Liver (tissue), 3 donors: ENCODE data around the gene KCNMB2.

Experiments
- EGR1 ChIP-seq, 2 donors: IDR thresholded peaks; 2 replicates each; pipeline ENCODE4 v1.6.1; 2016 to 2018; ENCODE audit warnings: antibody characterized with exemption in 2 of 2, low read depth in 2 of 2
- FOXA1 ChIP-seq: IDR thresholded peaks from 2 replicates; pipeline ENCODE4 v1.6.1; 2016; ENCODE audit warnings: antibody characterized with exemption
- HNF4G ChIP-seq: IDR thresholded peaks from 2 replicates; pipeline ENCODE4 v1.6.1; 2016; ENCODE audit warnings: antibody characterized with exemption
- NR2F2 ChIP-seq: IDR thresholded peaks from 2 replicates; pipeline ENCODE4 v1.6.1; 2016; ENCODE audit warnings: antibody characterized with exemption
- RAD21 ChIP-seq, 2 donors: IDR thresholded peaks; 2 replicates each; pipeline ENCODE4 v1.6.1; 2016; ENCODE audit warnings: antibody characterized with exemption in 2 of 2, mild to moderate bottlenecking in 2 of 2
- TF ChIP-seq, protein P1 (sequence below): fragments of 150-350 bp; IDR thresholded peaks from 2 replicates; pipeline ENCODE4 v1.5.1; 2017; ENCODE audit warnings: improper control_type of control experiment, low read depth, low read length; ENCODE audit not compliant: missing input control
- TF ChIP-seq, protein P2 (sequence below): IDR thresholded peaks from 2 replicates; pipeline ENCODE4 v1.6.1; 2016; ENCODE audit warnings: antibody characterized with exemption
- donor health status: healthy.
- donor health status: healthy.

DNA sequence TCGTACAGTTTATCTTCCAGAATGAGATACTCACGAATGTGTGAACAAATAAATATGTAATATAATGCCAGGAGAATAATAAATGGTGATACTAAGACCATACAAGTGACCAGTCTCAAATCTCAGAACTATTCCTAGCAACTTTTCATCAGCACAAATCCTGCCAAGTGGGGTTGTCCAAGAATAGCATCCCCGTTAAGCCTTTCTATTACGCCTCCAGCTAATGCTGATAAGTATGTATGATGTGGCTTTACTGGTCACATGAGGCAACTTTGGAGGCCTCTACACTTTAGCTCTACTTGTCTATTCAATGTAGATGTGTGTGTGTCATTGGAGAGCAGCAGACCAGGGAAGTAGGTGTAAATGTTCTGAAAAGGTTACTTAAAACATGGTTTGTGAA, 129.5 kb downstream of the KCNMB2 start:
- TF ChIP-seq, protein P1, sequence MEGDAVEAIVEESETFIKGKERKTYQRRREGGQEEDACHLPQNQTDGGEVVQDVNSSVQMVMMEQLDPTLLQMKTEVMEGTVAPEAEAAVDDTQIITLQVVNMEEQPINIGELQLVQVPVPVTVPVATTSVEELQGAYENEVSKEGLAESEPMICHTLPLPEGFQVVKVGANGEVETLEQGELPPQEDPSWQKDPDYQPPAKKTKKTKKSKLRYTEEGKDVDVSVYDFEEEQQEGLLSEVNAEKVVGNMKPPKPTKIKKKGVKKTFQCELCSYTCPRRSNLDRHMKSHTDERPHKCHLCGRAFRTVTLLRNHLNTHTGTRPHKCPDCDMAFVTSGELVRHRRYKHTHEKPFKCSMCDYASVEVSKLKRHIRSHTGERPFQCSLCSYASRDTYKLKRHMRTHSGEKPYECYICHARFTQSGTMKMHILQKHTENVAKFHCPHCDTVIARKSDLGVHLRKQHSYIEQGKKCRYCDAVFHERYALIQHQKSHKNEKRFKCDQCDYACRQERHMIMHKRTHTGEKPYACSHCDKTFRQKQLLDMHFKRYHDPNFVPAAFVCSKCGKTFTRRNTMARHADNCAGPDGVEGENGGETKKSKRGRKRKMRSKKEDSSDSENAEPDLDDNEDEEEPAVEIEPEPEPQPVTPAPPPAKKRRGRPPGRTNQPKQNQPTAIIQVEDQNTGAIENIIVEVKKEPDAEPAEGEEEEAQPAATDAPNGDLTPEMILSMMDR = no peak
- TF ChIP-seq FOXA1 (no peak), HNF4G (no peak), EGR1 (IDR thresholded peaks at IDR 0.05; ENCODE audit: low read depth in 2 of 2) (no peak), NR2F2 (no peak), RAD21 (IDR thresholded peaks at IDR 0.05) (no peak)
- TF ChIP-seq, protein P2, sequence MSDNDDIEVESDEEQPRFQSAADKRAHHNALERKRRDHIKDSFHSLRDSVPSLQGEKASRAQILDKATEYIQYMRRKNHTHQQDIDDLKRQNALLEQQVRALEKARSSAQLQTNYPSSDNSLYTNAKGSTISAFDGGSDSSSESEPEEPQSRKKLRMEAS = no peak
